22Rv1 (cell line): ENCODE data around the gene GADL1.

Experiments used
- CTCF ChIP-seq: fragments of 450-650 bp; IDR thresholded peaks from 2 replicates; pipeline ENCODE4 v1.5.1; 2017; ENCODE audit warnings: mild to moderate bottlenecking
- ZFX ChIP-seq: fragments of 450-650 bp; IDR thresholded peaks from 2 replicates; pipeline ENCODE4 v1.6.1; 2017; ENCODE audit warnings: antibody characterized with exemption, borderline replicate concordance

DNA sequence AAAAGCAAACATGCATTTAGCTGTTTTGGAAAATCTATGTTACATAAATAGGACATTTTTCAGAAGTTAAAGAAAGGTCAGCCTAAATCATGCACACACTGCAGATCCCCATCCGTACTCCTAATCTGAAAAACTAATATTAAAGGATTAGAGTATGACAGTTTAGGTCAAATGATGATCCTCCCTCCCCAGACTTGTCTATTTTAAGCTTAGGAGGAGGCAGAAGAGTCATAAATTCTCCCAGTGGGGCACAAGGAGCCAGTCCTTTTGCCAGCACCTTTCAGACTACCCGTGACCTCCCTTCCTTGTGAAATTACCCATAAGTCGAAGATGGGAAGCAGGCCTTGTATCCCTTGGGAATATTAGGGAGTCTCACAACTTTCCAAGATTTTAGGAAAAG is 210.1 kb downstream of the GADL1 start:
- no peak for TF ChIP-seq CTCF
- TF ChIP-seq ZFX: no peak
